K562 (cell line): ENCODE results near the gene CBX8. TPM values are rescaled to one million over a fixed set of nuclear protein-coding genes. Genes with fewer than 3 reads are reported as not detected.

Experiments
- ARID3A ChIP-seq: IDR thresholded peaks from 2 replicates; pipeline ENCODE4 v1.6.1; 2012; ENCODE audit warnings: low read depth, low read length, improper control_type of control experiment, borderline replicate concordance
- BMI1 ChIP-seq: fragments of 150-350 bp; IDR thresholded peaks from 2 replicates; pipeline ENCODE4 v1.6.1; 2014; ENCODE audit warnings: low read length
- ERF ChIP-seq: fragments of 450-650 bp; formaldehyde crosslinking; IDR thresholded peaks from 2 replicates; pipeline ENCODE4 v1.4.0; 2020; ENCODE audit warnings: mild to moderate bottlenecking, mixed read lengths
- GABPA ChIP-seq: fragments of 200-800 bp; sonication (Bioruptor generic); conservative IDR thresholded peaks from 2 replicates; pipeline ENCODE4 v1.6.1; 2016; ENCODE audit warnings: low read depth, missing genetic modification characterization, missing compliant biosample characterization
- HNRNPL ChIP-seq: fragments of 200-400 bp; formaldehyde crosslinking; IDR thresholded peaks from 2 replicates; pipeline ENCODE4 v1.6.1; 2017; ENCODE audit warnings: low read depth, mild to moderate bottlenecking, low read length
- IRF2 ChIP-seq: sonication (generic); formaldehyde crosslinking; IDR thresholded peaks from 2 replicates; pipeline ENCODE4 v1.8.1; 2022; ENCODE audit warnings: mild to moderate bottlenecking, missing genetic modification reagents
- KLF10 ChIP-seq: fragments of 250-450 bp; sonication (Bioruptor Pico); IDR thresholded peaks from 2 replicates; pipeline ENCODE4 v1.6.1; 2021; ENCODE audit warnings: matching md5 sums
- LCOR ChIP-seq: sonication (generic); formaldehyde crosslinking; IDR thresholded peaks from 2 replicates; pipeline ENCODE4 v1.8.0; 2022; ENCODE audit warnings: mild to moderate bottlenecking, missing genetic modification reagents
- LEF1 ChIP-seq: fragments of 450-650 bp; IDR thresholded peaks from 2 replicates; pipeline ENCODE4 v1.6.1; 2016; ENCODE audit warnings: mild to moderate bottlenecking
- ZC3H8 ChIP-seq: fragments of 450-650 bp; IDR thresholded peaks from 2 replicates; pipeline ENCODE4 v1.6.1; 2017
- ZKSCAN8 ChIP-seq: fragments of 200-800 bp; sonication (Bioruptor generic); IDR thresholded peaks from 2 replicates; pipeline ENCODE4 v1.6.1; 2016; ENCODE audit warnings: missing genetic modification characterization, missing compliant biosample characterization
- ZNF280A ChIP-seq: fragments of 450-650 bp; IDR thresholded peaks from 2 replicates; pipeline ENCODE4 v1.6.1; 2018; ENCODE audit warnings: mild to moderate bottlenecking, low read depth; ENCODE audit not compliant: partially characterized antibody
- ZNF766 ChIP-seq: fragments of 200-800 bp; sonication (Bioruptor generic); conservative IDR thresholded peaks from 2 replicates; pipeline ENCODE4 v1.6.1; 2016; ENCODE audit warnings: missing genetic modification characterization, missing compliant biosample characterization
- ZNF778 ChIP-seq: fragments of 450-650 bp; formaldehyde crosslinking; IDR thresholded peaks from 2 replicates; pipeline ENCODE4 v1.4.0; 2020; ENCODE audit warnings: mild to moderate bottlenecking, moderate library complexity
- ZNF830 ChIP-seq: fragments of 250-450 bp; sonication (Bioruptor Pico); IDR thresholded peaks from 2 replicates; pipeline ENCODE4 v1.5.0; 2021; ENCODE audit warnings: mild to moderate bottlenecking
- polyA plus RNA-seq, 8 experiments: library from polyadenylated mRNA; depleted of rRNA in 4 of 8; stranded (reverse) in 5 of 8; unstranded in 3 of 8; fragments of >200 nt; fragmentation: Nextera tagmentation in 2 of 8; fragmentation: Illumina TruSeq in 1 of 8; extraction: Ambion mirVana in 2 of 8; extraction: Trizol in 1 of 8; gene quantifications; 2 replicates each; pipeline versions ENCODE4 v1.2.1 to v1.2.3, GENCODE V29; 2011 to 2014; ENCODE audit warnings: inconsistent platforms in 1 of 8, missing spikeins in 1 of 8
- total RNA-seq, 7 experiments: library from RNA; depleted of rRNA in 6 of 7; stranded (reverse); fragments of >200 nt in 6 of 7; fragmentation: Illumina TruSeq in 2 of 7; extraction: Trizol in 2 of 7; gene quantifications; 2 replicates each; pipeline versions ENCODE4 v1.2.1 to v1.2.3, GENCODE V29; 2011 to 2021; ENCODE audit warnings: low replicate concordance in 1 of 7
- TF ChIP-seq, protein P1 (sequence below): fragments of 450-650 bp; formaldehyde crosslinking; IDR thresholded peaks from 2 replicates; pipeline ENCODE4 v1.4.0; 2022; ENCODE audit warnings: missing genetic modification characterization
- TF ChIP-seq, protein P2 (sequence below), 2 experiments: fragments of 450-650 bp; conservative IDR thresholded peaks; 2 replicates each; pipeline ENCODE4 v1.6.1; 2017; ENCODE audit warnings: mild to moderate bottlenecking in 2 of 2, moderate library complexity in 2 of 2
- TF ChIP-seq, protein P3 (sequence below), 2 experiments: fragments of 450-650 bp in 1 of 2; sonication (generic) in 1 of 2; formaldehyde crosslinking in 1 of 2; IDR thresholded peaks in 1 of 2; conservative IDR thresholded peaks in 1 of 2; 2 replicates each; pipeline versions ENCODE4 v1.6.1 to v1.8.1; 2016 to 2023; ENCODE audit warnings: mild to moderate bottlenecking in 2 of 2, moderate library complexity in 2 of 2, inconsistent platforms in 1 of 2, missing genetic modification reagents in 1 of 2

Gene CBX8
- total and polyA plus RNA-seq, 9 of the 15 experiments (the other 6 are each of a cell fraction or from before 2014, with no cell fraction given), result 0.08 to 11.9 (median 2.6) TPM

- no peak for TF ChIP-seq ZNF280A
- no peak for TF ChIP-seq GABPA (tag)
- TF ChIP-seq LCOR (CRISPR knock-in tag), result no peak
- TF ChIP-seq, protein P1, sequence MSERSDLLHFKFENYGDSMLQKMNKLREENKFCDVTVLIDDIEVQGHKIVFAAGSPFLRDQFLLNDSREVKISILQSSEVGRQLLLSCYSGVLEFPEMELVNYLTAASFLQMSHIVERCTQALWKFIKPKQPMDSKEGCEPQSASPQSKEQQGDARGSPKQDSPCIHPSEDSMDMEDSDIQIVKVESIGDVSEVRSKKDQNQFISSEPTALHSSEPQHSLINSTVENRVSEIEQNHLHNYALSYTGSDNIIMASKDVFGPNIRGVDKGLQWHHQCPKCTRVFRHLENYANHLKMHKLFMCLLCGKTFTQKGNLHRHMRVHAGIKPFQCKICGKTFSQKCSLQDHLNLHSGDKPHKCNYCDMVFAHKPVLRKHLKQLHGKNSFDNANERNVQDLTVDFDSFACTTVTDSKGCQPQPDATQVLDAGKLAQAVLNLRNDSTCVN (CRISPR knock-in tag), result no peak
- 0 out of 2 replicates have a peak, but pooled peaks have one; percentile 73 for TF ChIP-seq LEF1
- TF ChIP-seq ZKSCAN8 (CRISPR knock-in tag), result peak; percentile 78
- TF ChIP-seq, protein P2, sequence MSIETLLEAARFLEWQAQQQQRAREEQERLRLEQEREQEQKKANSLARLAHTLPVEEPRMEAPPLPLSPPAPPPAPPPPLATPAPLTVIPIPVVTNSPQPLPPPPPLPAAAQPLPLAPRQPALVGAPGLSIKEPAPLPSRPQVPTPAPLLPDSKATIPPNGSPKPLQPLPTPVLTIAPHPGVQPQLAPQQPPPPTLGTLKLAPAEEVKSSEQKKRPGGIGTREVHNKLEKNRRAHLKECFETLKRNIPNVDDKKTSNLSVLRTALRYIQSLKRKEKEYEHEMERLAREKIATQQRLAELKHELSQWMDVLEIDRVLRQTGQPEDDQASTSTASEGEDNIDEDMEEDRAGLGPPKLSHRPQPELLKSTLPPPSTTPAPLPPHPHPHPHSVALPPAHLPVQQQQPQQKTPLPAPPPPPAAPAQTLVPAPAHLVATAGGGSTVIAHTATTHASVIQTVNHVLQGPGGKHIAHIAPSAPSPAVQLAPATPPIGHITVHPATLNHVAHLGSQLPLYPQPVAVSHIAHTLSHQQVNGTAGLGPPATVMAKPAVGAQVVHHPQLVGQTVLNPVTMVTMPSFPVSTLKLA (conservative IDR thresholded peaks at IDR 0.05), result peak in 1 of 2 experiments; percentile 31; a peak in 3 of 4 replicates
- TF ChIP-seq ZNF778 (CRISPR knock-in tag), result no peak
- TF ChIP-seq ZC3H8, result no peak
- TF ChIP-seq ERF, result no peak; the same call in 1 of the 2 replicates
- TF ChIP-seq HNRNPL, result no peak
- TF ChIP-seq, protein P3, sequence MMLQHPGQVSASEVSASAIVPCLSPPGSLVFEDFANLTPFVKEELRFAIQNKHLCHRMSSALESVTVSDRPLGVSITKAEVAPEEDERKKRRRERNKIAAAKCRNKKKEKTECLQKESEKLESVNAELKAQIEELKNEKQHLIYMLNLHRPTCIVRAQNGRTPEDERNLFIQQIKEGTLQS (IDR thresholded peaks at IDR 0.05), result no peak
- TF ChIP-seq, protein P3 (CRISPR knock-in tag; conservative IDR thresholded peaks at IDR 0.05), result no peak
- TF ChIP-seq ZNF830 (CRISPR knock-in tag), result no peak
- TF ChIP-seq IRF2 (CRISPR knock-in tag), result no peak
- peak; percentile 73 for TF ChIP-seq ZNF766 (CRISPR knock-in tag)
- no peak for TF ChIP-seq ARID3A
- TF ChIP-seq KLF10 (CRISPR knock-in tag), result no peak
- no peak for TF ChIP-seq BMI1
These were observed 34.7 kb upstream of the CBX8 start (continued) for GRCh38 chr17:79831265-79832217.
